RWPE1 (cell line): Measurements from ENCODE around the gene CBLN3.

ENCODE experiments used
- CTCF ChIA-PET: fragments of 350-600 bp; sonication (Branson Sonifier 250); formaldehyde crosslinking; extraction: SDS; loops from one replicate; lab custom pipeline; 2021; lab: Yijun Ruan, JAX
- POLR2A ChIA-PET: fragments of 400-600 bp; formaldehyde crosslinking; extraction: SDS; loops from one replicate; lab custom pipeline; 2020; ENCODE audit warnings: antibody characterized with exemption; ENCODE audit not compliant: low non-redundant PET; lab: Yijun Ruan, JAX
- DNase-seq: peaks from one replicate; pipeline ENCODE4 v3.0.0; 2012; ENCODE audit warnings: low spot score
- H3K27ac ChIP-seq: fragments of 450-650 bp; 2 replicates; pipeline ENCODE4 v1.5.1; 2017
- CTCF ChIP-seq: fragments of 450-650 bp; conservative IDR thresholded peaks from 2 replicates; pipeline ENCODE4 v1.5.1; 2017; ENCODE audit warnings: low read depth, mild to moderate bottlenecking

CBLN3 gene

GRCh38 chr14:24414077-24414476 lies 15.4 kb downstream of the CBLN3 start:
- DNase-seq = no peak
- ChIA-PET CTCF (interaction anchor here (0.6 to 2.7 kb wide), 3 partner anchors 18 to 107 kb away, joined by 3 to 8 read pairs (median 7); no protein-coding TSS in a partner anchor), POLR2A (no interaction called here)
- H3K27ac ChIP-seq = no peak overlapping the region
- TF ChIP-seq CTCF = no peak

DNA sequence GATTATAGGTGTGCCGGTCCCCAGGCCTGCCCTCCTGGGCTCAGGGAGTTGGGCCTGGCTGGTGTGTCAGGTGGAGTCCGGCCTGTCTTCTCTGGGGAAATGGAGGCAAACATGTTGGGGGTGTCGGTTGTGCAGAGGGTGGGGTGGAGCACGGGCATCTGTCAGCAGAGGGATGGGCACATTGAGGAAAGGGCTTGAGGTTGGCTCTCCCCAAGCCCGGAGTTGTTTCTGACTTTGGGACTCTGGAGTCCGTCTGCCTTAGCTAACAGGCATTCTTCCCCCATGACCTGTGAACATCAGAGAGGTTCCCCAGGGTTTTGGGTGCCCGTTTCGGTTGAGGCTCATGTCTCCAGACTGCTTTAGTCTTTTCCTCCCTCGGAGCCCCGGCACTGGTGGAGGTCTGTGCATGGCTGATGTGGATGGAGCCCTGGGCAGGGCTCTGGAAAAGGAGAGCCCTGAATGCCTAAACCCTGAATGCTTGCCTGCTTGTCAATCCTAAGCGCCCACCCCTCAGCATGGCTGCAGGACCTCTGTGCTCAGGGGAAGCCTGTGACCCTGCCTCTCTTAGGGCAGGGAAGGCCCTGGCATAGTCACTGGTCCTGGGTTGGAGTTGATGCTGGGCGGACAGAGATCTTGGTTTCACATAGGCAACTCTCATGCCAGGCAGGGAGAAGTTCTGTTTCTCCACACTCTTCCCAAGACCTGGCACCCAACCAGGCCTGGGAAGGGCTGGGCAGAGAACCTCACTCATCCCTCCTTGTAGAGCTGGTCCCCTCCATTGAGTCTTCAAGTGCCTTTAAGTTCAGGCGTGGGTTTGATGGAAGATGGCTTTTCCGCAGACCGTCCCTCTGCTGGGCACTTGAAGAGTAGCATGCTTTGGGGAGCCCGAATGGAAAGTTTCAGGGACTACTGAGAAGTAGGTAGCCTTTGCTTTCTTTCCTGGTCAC lies 17.8 kb downstream of the CBLN3 start:
- peak; percentile 44 for DNase-seq
- POLR2A ChIA-PET = no interaction called here
- TF ChIP-seq CTCF = peak; percentile 60
- no peak overlapping the region for H3K27ac ChIP-seq
- CTCF ChIA-PET = interaction anchor here (0.6 to 1.6 kb wide), 6 partner anchors 19 to 234 kb away, joined by 3 to 8 read pairs (median 4); no protein-coding TSS in a partner anchor

DNA sequence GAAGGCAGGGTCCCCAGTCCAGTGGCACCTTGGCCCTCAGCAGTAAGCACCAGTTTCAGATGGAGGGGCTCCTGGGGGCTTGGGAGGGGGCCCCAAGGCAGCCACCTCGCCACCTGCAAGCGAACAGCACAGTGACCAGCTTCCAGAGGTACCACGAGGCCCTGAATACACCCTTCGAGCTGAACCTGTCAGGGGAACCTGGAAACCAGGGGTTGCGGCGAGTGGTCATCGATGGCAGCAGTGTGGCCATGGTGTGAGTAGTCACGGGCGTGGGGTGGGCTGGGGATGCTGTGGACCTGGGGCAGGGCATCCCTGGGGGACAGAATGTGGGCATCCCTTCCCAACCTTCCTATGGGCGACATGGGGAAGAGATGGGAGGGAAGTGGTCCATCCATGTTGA lies 19.5 kb downstream of the CBLN3 start:
- no peak overlapping the region for H3K27ac ChIP-seq
- ChIA-PET CTCF (interaction anchor here (1.2 to 3.1 kb wide), 4 partner anchors 13 to 77 kb away, joined by 3 to 16 read pairs (median 5); no protein-coding TSS in a partner anchor), POLR2A (no interaction called here)
- DNase-seq = no peak
- no peak for TF ChIP-seq CTCF

DNA sequence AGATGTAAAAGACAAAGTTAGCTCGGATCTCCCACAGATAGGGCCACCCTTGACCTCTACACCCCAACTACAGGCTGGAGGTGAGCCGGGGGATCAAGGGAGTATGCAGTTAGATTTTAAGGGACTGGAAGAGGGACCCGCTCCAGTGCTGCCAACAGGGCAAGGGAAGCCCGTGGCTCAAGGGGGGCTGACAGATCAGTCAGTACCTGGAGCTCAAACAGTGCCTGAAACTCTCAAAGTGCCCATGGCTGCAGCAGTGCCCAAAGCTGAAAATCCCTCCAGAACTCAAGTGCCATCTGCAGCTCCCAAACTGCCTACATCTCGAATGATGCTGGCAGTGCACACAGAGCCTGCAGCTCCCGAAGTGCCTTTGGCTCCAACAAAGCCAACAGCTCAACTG lies 20.3 kb downstream of the CBLN3 start:
- POLR2A ChIA-PET = no interaction called here
- H3K27ac ChIP-seq = no peak overlapping the region
- no peak for TF ChIP-seq CTCF
- CTCF ChIA-PET = interaction anchor here (0.6 to 3.1 kb wide), 8 partner anchors 12 to 340 kb away, joined by 3 to 16 read pairs (median 3); no protein-coding TSS in a partner anchor
- DNase-seq = no peak

DNA sequence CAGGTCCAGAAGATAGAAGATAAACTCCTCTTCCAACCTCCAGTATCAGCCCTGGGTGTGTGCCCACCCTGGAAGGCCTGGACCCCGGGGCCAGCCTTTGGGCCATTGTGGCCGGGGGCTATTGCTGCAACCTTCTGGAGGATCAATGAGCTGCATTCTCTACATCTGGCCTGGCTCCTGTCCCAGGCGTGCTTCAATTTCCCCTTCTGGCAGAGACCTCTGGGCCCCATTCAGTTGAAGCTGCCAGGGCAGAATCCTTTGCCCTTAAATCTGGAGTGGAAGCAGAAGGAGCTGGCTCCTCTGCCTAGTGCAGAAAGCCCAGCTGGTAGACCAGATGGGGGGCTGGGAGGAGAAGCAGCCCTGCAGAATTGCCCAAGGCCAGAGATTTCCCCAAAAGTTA lies 20.7 kb downstream of the CBLN3 start:
- CTCF ChIA-PET = interaction anchor here (0.6 to 3.1 kb wide), 6 partner anchors 12 to 339 kb away, joined by 3 to 16 read pairs (median 3); no protein-coding TSS in a partner anchor
- POLR2A ChIA-PET = no interaction called here
- TF ChIP-seq CTCF = no peak

DNA sequence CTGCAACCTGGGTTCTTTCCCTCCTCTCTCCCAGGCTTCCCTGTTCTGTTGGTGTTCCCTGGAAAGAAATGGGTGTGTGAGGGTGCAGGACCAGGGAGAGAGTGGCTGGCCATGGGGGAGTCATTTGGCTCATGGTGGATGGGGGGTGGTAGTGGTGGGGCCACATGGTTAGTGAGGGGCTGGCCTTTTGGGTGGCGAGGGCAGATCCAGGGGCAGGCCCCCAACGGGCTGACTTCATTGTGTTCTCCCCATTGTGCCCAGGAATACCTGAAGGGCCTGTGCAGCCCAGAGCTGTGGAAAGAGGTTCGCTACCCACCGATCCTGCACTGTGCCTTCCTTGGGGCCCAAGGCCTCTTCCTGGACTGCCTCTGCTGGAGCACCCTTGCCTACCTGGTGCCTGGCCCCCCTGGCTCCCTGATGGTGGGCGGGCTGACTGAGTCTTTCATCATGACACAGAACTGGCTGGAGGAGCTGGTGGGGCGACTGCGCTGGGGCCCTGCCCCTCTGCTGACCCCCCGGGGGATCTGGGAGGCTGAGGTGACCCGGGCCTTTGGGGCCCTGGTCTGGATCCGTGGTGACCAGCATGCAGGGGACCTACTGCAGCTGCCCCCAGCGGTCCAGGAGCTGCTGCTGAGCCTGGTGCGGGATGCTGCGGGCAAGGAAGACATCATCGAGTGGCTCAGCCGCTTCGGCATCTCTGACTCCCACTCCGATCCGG lies 21.7 kb downstream of the CBLN3 start:
- no peak for TF ChIP-seq CTCF
- DNase-seq = no peak
- POLR2A ChIA-PET = no interaction called here
- CTCF ChIA-PET = interaction anchor here (2.1 to 3.1 kb wide), 2 partner anchors 24 to 75 kb away, joined by 9 to 16 read pairs; no protein-coding TSS in a partner anchor
- H3K27ac ChIP-seq = no peak overlapping the region

More for the DNA sequence above, 20.7 kb downstream of the CBLN3 start:
- no peak for DNase-seq
- H3K27ac ChIP-seq = no peak overlapping the region
